GM19438 (cell line): ENCODE measurements around the gene INPP5A.
"Not testable (repeated sequence)": the region's sequence is repeated elsewhere in the genome, so short reads cannot be mapped to it uniquely, and the experiment has no call there.

Experiments used
- ATAC-seq: cut with Tn5 transposase; IDR thresholded peaks from one replicate; pipeline ENCODE4 v1.9.1; 2021; ENCODE audit warnings: low read depth; ENCODE audit not compliant: unreplicated experiment

Gene INPP5A

DNA sequence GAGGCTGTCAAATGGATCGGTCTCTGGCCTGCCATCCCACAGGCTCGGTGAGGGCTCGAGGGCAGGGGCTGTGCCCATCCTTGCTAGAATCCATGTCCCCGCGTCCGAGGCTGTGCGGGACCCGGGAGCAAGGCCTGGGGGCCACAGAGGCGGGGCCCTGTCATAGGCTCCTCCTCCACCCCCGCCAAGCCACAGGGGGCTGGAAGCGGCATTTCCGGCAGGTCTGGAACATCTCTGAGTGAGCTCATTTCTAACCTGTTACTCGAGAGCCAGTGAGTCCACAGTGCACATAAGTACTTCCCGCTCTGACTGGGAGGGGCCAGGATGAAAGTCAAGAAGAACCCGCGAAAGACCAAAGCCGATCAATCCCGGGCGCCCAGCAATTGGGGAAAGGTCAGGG is 190.7 kb downstream of the INPP5A start:
- ATAC-seq: no peak

DNA sequence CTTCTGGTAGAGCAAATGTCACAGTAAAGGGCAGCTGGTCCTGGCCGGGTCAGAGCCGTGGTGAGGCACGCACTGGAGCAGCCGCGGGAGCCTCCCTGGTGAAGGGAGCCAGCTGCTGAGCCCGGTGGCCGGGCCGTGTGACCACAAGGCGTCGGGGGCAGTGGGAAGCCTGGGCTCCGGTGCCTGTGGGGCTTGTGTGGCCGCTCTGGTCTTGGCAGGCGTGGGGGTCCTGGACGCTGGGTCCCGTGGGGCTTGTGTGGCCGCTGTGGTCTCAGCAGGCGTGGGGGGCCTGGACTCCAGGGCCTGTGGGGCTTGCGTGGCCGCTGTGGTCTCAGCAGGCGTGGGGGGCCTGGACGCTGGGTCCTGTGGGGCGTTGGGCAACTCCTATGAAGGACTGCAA is 191.2 kb downstream of the INPP5A start:
- no peak for ATAC-seq

DNA sequence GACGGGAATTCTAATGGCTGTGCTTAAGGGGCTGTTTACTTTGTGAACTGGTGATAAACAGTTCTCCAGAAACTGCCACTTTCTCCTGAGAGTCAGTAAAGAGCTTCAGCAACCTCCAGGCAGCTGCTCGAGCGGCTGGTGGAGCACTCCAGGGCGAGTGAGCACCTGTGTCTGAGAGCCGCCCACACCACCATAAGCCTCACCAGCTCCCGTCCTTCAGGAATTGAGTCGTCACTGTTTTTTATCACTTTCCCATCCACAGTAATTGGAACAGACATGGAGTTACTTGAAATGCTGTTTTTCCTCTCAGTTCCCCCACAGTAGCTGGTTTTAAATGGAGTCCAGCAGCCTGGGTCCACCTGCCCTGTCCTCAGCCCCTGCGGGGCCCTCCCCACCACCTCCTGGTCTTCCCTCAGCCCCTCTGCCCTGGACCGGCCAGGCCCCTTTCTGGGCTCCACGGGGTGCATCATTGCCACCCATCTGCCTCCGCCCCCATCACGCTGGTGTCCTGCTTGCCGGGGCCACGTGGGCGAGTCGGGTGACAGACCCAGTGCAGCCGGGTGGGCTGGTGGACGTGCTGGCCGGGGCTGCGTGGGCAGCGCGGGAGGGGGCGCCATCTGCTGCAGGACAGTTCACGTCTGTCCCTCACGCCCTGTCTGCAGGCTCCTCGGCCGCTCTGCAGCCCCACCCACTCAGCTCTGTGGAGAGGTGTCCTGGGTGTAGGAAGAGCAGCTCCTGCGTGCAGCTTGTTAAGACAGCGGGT is 192.4 kb downstream of the INPP5A start:
- no peak for ATAC-seq

DNA sequence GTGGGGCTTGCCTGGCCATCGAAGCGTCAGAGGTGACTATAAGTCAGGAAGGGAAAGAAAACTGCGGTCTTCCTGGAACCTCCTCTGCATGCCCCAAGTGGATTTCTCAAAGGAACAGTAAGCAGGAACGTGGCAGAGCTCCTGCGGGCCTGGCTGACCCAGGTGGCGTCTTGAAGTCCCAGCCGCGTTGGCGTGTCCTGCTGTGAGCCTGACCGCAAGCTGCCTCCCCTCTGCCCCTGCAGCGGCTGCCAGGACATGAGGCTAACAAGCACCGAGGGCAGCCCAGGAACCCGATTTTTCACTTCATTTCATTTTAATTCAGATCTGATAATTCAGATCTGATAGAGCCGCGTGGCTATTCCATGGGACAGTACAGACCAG is 193.0 kb downstream of the INPP5A start:
- ATAC-seq: no peak

DNA sequence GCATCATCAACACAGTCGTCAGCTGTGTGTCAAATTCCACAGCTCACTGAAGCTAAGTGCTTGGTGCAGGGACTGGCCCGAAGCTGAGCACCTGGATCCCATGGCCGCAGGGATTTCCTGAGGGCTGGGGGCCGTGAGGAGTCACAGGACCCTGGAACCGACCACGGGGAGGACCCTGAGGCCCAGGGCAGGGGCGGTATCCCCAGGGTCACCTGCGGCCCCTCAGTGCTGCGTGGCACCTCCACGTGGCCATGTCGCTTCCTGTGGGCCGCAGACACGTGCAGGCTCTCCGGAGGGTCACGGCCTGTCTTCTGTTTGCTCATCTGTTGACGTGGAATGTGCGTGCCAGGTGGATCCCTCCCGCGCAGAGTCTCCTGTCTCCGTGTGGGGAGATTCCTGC is 194.9 kb downstream of the INPP5A start:
- no peak for ATAC-seq

DNA sequence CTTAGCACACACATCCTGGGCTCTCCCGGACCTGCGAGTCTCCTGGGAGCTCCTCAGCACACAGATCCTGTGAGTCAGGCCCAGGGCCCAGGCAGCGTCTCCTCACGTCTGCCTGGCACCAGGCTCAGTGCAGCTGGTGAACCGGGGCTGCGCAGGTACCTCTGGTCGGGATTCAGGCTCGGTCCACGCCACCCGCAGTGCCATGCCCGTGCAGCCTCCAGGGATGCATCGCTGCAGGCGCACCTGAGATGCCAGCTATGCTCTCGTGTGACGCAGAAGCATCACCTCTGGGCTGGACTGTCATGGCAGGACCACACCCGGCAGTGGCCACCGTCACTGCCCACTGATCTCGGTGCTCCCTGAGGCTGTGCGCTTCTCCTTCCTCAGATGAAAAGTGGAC is 196.3 kb downstream of the INPP5A start:
- no peak for ATAC-seq

DNA sequence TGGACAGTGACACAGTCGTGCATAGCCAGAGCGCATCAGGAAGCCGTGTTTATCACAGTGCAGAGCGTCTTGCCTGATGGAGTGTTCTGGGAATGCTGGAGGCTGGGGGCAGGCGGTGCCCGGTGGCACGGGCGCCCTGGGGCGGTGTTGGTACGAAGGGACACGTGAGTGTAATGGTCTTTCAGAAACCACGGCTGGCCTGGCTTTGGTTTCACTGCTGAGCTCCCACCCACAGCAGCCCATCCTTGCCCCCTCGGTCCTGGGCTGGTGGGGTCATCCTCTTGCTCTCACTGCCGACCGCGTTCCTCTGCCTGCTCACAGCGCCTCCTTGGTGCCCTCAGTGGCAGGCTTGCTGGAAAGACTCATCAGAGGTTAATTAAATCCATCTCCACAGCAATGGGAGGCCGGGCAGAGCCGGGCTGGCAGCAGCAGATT is 197.8 kb downstream of the INPP5A start:
- ATAC-seq: no peak

DNA sequence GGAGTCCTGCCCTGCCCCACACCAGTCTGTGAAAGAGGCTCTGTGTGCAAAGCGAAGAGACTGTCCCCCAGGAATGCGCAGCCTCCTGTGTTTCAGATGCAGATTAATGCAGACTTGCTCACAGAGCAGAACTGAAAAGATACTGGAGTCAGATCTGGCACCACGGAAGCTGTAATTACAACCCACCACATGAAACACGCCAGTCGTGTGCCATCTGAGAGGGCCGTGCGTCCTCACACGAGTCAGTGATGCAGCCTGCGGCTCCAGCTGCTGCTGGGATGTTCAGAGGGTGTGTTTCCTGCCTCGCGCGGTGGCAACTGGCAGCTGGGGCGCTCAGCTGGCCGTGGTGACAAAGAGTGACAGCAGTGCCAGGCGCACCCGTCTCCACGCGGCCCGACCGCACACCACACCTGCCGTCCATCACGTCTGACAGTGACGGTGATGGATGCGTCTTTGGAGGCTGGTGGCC is 198.4 kb downstream of the INPP5A start:
- no peak for ATAC-seq

DNA sequence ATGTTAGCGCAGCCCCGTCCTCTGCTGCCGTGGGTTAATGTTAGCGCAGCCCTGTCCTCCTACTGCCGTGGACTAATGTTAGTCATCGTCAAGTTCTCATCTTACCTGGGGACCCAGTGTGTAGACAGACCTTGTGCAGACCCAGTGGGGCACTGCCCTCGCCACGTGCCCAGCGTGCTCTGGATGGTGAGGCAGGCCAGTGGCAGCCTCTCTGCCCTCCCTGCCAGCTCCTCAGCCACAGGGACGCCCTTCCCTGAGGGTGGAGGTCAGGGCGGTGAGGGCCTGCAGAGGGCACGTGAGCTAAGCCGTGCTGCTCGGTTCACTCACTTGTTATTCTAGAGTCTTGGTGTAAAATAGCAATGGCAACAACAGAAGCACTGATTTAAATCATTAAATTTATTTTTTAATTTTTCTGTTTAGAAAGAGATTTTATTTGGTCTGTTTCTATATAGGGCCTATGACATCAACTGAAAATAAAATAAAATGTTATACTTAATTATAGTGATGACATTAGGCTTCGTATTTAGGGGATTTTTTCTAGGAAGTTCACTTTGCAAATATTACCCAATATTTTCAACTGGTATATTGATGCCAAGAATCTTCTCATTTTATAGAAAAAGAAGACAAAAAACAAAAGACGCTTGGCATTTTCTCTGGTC is 199.9 kb downstream of the INPP5A start:
- ATAC-seq: no peak

DNA sequence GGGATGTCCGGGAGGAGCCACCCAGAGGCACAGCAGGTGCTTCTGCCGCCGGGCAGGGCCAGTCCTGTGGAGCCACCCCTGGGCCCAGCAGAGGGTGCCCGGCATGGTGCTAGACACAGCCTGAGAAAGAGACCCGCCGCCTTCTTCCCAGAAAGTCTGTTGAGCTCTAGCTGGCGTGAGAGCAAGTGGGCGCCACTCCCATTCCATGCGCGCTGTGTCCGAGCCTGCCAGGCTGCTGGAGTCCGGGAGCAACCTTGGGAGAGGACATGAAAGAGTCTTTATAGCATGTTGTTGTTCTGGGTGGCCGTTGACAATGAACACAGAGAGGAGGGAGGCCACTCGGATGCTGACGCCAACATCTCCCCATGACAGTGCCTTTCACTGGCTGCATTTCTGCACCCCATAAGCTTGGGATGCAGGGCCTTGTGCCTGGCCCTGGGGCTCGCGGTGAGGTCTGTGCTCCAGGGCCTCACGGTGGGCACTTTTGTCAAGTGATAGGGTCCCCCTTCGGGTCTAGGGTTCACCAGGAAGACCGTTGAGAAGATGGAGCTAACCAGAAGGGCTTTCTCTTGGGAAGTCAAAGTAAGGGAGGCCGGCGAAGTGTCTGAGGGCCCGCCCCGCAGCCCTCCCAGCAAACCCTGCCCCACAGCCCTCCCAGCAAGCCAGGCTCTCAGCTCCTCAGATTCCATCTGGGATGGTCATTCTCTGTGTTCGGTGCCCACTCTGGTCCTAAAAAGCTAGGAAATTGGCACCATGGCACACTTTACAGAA is 201.1 kb downstream of the INPP5A start:
- no peak for ATAC-seq

DNA sequence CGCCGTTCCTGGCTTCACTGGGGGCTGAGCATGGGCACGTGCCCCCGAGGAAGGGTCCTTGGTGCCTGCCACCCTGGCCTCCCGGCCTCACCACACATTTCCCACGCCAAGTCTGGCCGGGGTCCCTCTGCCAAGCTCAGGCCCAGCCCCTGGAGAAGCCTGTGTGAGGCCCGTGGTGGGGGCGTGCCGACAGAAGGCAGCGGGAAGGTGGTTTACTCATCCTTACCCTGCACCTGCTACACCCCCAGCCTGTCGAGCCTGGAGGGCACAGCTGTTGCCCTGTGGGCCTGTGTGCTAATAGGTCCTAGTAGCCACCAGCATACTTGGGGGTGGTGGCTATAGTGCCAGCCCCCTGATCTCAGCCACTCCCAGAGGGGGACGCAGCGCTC is 201.6 kb downstream of the INPP5A start:
- no peak for ATAC-seq

DNA sequence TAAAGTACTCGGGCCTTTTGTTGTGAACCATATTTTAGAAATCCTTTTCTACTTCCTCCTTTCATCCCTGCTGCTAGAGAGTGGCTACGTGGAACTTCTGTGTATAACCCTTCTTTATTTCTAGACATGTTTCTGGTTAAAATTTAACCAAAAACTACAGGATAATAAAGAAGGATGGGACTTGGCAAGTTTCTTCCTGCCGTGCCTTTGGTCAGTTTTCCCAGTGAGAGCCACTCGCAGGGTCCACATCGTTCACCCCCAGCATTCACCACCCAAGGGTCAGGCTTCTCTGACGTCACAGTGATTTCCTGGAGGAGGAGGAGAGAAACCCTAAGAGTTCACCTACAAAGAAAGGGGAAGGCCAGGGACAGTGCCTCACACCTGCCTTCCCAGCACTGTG is 203.0 kb downstream of the INPP5A start:
- no peak for ATAC-seq

DNA sequence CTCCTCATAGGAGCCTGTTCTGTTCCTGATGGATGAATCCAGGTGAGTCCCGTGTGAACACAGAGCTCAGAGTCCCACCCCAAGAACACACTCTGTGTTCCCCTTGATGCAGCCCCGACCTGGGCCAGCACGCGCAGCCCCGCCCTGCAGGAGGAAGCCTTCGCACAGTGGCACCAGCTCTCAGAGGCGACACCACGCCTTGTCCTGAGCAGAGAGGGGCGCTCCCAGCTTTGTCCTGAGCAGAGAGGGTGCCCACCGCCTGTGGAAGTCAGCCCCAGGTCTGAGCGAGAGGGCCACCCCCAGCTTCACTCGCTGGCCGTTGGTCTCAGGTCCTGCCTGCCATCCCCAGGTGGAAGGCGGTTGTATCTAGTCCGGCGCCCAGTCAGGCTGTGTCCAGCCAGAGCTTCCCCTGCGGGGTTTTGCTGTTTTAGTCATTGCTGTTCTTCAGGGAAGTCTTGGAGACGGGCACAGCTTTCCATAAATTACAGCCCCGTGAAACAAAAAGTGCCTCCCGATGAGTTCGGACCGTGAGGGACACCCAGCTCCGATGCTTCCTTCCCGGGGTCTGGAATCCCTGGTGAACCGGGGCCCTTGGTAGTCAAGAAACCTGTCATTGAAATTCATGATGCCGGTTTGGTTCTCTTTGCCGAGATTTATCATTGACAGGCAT is 204.7 kb downstream of the INPP5A start:
- ATAC-seq: no peak

DNA sequence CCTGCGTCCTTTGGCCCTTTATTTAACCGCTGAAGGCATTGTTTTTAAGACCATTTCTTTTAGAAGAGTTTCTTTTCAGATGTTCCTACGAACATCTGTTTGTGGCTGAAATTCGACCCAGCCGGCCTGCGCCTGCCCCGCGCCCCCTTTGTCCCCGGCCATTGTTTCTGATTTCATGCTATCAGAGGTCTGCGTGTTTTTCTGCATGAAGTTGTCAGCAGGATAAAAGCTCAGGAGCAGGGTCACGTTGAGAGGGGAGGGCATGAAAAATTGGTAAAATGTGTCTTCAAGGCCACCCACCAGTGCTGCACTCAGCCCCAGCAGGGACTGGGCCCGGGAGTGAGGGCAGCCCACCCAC is 205.2 kb downstream of the INPP5A start:
- ATAC-seq: no peak

DNA sequence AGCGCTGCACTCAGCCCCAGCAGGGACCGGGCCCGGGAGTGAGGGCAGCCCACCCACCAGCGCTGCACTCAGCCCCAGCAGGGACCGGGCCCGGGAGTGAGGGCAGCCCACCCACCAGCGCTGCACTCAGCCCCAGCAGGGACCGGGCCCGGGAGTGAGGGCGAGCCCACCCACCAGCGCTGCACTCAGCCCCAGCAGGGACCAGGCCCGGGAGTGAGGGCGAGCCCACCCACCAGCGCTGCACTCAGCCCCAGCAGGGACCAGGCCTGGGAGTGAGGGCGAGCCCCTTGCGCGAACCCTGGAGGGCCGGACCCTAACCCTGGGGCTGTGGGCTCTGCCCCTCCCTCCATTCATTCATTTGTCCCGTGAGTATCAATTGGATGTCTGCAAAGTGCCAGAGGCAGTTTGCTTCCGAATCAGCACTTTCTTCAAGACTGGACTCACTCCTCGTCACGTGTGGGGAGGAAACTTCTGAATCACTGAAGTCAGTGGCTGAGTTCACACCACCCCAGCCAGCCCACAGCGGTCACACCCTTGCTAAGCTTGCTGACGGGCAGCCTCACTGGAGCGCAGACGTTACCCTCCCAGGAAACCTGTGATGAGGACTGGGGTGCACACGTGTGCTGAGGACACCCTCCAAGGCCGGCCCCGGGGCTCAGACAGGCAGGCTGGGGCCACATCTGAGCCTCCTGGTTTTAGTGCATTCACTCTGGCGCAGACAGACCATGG is 205.8 kb downstream of the INPP5A start:
- not testable (repeated sequence) for ATAC-seq

DNA sequence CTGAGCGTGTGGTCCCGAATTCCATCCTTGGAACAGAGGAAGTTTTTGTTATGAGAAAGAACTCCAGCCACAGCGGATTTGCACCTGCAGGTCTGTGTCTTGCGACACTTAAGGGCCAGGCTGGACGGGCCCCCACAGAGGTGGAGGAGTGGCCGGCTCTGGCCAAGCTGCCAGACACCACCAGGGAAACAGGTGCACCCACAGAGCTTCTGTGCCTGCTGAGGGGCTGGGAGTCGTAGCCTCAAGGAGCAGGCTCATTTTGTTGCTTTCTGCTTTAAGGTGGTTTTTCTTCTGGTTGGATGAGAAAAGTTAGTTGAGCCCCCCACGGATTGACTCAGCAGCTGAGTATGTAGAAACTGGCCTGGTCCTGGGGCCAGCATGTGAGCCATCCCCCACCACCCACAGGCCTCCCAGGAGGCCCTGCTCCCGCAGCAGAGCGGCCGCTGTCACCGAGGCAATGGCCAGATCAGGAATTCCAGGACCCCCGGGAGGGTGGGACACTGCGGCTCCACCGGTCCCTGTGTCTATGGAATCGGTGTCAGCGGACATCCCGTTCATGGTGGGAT is 206.4 kb downstream of the INPP5A start:
- no peak for ATAC-seq

DNA sequence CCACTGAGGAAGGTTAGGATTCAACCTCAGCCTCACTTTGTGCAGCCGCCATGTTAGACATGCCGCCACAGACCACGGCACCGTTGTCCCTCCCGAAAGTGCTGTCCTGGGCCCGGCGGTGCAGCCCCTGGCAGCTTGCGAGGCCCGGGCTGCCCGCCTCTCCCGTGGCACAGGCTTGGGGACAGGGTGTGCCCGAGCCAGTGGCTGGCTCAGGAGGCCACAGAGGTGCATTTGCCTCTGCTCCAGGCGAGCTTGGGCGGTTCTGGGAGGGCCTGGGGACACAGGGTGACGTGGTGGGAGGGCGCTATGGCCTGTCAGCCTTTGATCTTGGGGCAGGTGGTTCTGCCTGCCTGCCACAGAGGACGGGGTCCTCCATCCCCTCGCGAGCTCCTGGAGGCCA is 207.3 kb downstream of the INPP5A start:
- ATAC-seq: no peak

DNA sequence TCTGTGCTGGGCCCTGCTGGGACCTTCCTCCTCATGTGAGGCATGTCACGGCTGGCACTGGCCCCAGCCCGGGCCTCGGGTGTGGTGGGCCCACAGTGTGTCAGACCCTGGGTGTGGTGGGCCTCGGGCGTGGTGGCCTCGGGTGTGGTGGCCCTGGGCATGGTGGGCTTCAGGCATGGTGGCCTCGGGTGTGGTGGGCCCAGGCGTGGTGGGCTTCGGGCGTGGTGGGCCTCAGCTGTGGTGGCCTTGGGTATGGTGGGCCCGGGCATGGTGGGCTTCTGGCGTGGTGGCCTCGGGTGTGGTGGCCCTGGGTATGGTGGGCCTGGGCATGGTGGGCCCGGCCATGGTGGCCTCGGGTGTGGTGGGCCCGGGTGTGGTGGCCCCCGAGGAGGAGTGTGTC is 207.9 kb downstream of the INPP5A start:
- no peak for ATAC-seq

DNA sequence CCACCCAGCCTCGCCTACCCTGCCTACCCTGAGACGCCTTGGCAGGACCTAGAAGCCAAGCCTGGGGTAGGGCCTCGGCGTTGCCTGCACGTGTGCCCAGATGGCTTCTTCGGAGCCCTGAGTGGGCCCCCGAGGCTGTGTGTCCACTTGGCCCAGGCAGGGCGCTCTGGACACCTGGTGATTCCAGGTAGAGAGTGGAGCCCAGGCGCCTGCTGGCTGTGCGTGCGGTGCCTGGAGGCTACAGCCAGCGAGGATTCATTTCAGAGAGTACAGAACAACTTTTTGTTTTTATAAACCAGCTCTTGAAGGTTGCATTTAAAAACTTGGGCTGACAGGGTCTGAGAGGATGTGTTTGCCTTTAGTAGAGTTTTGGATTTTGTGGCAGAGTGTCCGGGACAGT is 208.4 kb downstream of the INPP5A start:
- ATAC-seq: no peak

DNA sequence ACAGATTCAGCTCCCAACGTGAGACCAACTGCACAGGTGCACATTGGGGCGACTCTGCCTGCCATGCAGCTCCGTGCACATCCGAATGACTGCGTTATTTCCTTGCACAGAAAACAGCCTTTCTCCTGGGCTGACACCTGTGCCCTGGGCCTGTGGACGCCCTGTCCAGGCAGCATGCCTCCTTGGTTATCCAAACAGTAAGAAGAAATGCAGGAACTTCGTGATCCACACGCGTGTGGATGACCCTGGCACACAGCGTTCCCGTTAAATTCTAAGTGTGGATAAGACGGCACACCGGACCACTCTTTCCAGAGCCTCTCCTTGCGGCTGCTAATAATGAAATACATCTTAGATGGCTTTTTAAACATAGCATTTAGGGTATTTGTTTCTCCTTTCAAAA is 208.8 kb downstream of the INPP5A start:
- ATAC-seq: no peak
